Measurements from ENCODE around the gene FH.
A peak's percentile ranks its signal among the peaks of the same experiment; 100 is the strongest.

DNA sequence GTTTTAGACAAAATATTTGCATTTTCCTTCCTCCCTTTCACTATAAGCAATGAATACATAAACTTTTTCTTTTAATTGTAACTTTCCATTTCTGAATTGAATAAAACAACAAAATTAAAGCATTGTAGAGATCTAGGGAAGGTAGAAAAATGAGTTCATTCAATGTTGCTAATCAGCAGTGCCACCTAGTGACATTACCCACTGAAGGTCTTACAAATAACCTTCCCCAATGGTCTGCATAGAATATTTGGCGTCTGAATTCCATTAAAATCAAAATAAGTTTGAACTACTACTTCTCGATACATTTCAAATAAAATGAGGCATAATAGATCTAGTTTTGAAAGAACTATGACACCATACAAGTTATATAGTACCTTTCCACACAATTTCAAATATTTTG lies 19.6 kb downstream of the FH start:
- TF ChIP-seq, protein P1, sequence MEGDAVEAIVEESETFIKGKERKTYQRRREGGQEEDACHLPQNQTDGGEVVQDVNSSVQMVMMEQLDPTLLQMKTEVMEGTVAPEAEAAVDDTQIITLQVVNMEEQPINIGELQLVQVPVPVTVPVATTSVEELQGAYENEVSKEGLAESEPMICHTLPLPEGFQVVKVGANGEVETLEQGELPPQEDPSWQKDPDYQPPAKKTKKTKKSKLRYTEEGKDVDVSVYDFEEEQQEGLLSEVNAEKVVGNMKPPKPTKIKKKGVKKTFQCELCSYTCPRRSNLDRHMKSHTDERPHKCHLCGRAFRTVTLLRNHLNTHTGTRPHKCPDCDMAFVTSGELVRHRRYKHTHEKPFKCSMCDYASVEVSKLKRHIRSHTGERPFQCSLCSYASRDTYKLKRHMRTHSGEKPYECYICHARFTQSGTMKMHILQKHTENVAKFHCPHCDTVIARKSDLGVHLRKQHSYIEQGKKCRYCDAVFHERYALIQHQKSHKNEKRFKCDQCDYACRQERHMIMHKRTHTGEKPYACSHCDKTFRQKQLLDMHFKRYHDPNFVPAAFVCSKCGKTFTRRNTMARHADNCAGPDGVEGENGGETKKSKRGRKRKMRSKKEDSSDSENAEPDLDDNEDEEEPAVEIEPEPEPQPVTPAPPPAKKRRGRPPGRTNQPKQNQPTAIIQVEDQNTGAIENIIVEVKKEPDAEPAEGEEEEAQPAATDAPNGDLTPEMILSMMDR (CRISPR knock-in tag; IDR thresholded peaks at IDR 0.05) = peak; percentile 53
- no peak for TF ChIP-seq ZNF207 (IDR thresholded peaks at IDR 0.05; ENCODE audit: borderline replicate concordance)
- no peak for TF ChIP-seq SMARCC2 (IDR thresholded peaks at IDR 0.05)
- TF ChIP-seq CHCHD3 (CRISPR knock-in tag; IDR thresholded peaks at IDR 0.05) = no peak
- TF ChIP-seq TCF12 (IDR thresholded peaks at IDR 0.05) = no peak
- no peak for TF ChIP-seq TCF12 (CRISPR knock-in tag; IDR thresholded peaks at IDR 0.05)
- no peak for TF ChIP-seq FOSL1 (CRISPR knock-in tag; IDR thresholded peaks at IDR 0.05; ENCODE audit: borderline replicate concordance)
- TF ChIP-seq ZFX (CRISPR knock-in tag; IDR thresholded peaks at IDR 0.05; ENCODE audit: low read depth) = no peak
- no peak for TF ChIP-seq THAP9 (CRISPR knock-in tag; IDR thresholded peaks at IDR 0.05; ENCODE audit: borderline replicate concordance)
- no peak for TF ChIP-seq POLR2A (IDR thresholded peaks at IDR 0.05; ENCODE audit: insufficient read depth in 1 of 2, low read depth in 2 of 2, low read length in 2 of 2)
- no peak for TF ChIP-seq GLMP (CRISPR knock-in tag; IDR thresholded peaks at IDR 0.05; ENCODE audit: borderline replicate concordance)
- no peak for TF ChIP-seq ZNF543 (CRISPR knock-in tag; IDR thresholded peaks at IDR 0.05)
- TF ChIP-seq RAD21 (CRISPR knock-in tag; IDR thresholded peaks at IDR 0.05) = no peak
- no peak for TF ChIP-seq MAFK (conservative IDR thresholded peaks at IDR 0.05 in 1 of 2, IDR thresholded peaks at IDR 0.05 in 1 of 2; ENCODE audit: low read length in 2 of 2)
